K562 (cell line): Measurements from ENCODE around the gene XPR1. TPM values are rescaled to one million over a fixed set of nuclear protein-coding genes. Genes with fewer than 3 reads are reported as not detected.

Experiments used
- BACH1 ChIP-seq: fragments of 200-800 bp; sonication (Bioruptor generic); IDR thresholded peaks from 2 replicates; pipeline ENCODE4 v1.6.1; 2016; ENCODE audit warnings: missing genetic modification characterization, missing compliant biosample characterization
- BHLHE40 ChIP-seq: IDR thresholded peaks from 2 replicates; pipeline ENCODE4 v1.6.1; 2011; ENCODE audit warnings: low read length, improper control_type of control experiment
- ELF1 ChIP-seq: fragments of 200-800 bp; sonication (Bioruptor generic); IDR thresholded peaks from 2 replicates; pipeline ENCODE4 v1.6.1; 2016; ENCODE audit warnings: missing genetic modification characterization, missing compliant biosample characterization
- JUN ChIP-seq, 2 experiments: sonication (generic) in 1 of 2; formaldehyde crosslinking in 1 of 2; IDR thresholded peaks; 2 replicates each; pipeline versions ENCODE4 v1.6.1 to v1.8.0; 2012 to 2022; ENCODE audit warnings: borderline replicate concordance in 2 of 2, mild to moderate bottlenecking in 2 of 2, improper control_type of control experiment in 1 of 2, low read depth in 1 of 2, low read length in 1 of 2, missing genetic modification reagents in 1 of 2
- MYC ChIP-seq, 2 experiments: fragments of 250-450 bp in 1 of 2; sonication (Bioruptor Pico) in 1 of 2; IDR thresholded peaks; 2 replicates each; pipeline versions ENCODE4 v1.5.1 to v1.6.1; 2012 to 2021; ENCODE audit warnings: low read depth in 2 of 2, borderline replicate concordance in 1 of 2, improper control_type of control experiment in 1 of 2, low read length in 1 of 2, mild to moderate bottlenecking in 1 of 2, moderate library complexity in 1 of 2
- SRF ChIP-seq, 2 experiments: fragments of 250-450, 450-650 bp in 1 of 2; sonication (Bioruptor Pico) in 1 of 2; sonication (generic) in 1 of 2; formaldehyde crosslinking; IDR thresholded peaks; 2 replicates each; pipeline versions ENCODE4 v1.5.0 to v1.5.1; 2020 to 2022; ENCODE audit warnings: mild to moderate bottlenecking in 1 of 2, missing genetic modification reagents in 1 of 2
- ZNF639 ChIP-seq, 2 experiments: fragments of 200-800 bp in 1 of 2; sonication (Bioruptor generic) in 1 of 2; sonication (generic) in 1 of 2; formaldehyde crosslinking in 1 of 2; IDR thresholded peaks in 1 of 2; conservative IDR thresholded peaks in 1 of 2; 2 replicates each; pipeline versions ENCODE4 v1.5.0 to v1.6.1; 2016 to 2020; ENCODE audit warnings: missing compliant biosample characterization in 1 of 2, missing genetic modification characterization in 1 of 2, missing genetic modification reagents in 1 of 2
- polyA plus RNA-seq, 8 experiments: library from polyadenylated mRNA; depleted of rRNA in 4 of 8; stranded (reverse) in 5 of 8; unstranded in 3 of 8; fragments of >200 nt; fragmentation: Nextera tagmentation in 2 of 8; fragmentation: Illumina TruSeq in 1 of 8; extraction: Ambion mirVana in 2 of 8; extraction: Trizol in 1 of 8; gene quantifications; 2 replicates each; pipeline versions ENCODE4 v1.2.1 to v1.2.3, GENCODE V29; 2011 to 2014; ENCODE audit warnings: inconsistent platforms in 1 of 8, missing spikeins in 1 of 8
- total RNA-seq, 7 experiments: library from RNA; depleted of rRNA in 6 of 7; stranded (reverse); fragments of >200 nt in 6 of 7; fragmentation: Illumina TruSeq in 2 of 7; extraction: Trizol in 2 of 7; gene quantifications; 2 replicates each; pipeline versions ENCODE4 v1.2.1 to v1.2.3, GENCODE V29; 2011 to 2021; ENCODE audit warnings: low replicate concordance in 1 of 7
- TF ChIP-seq, protein P1 (sequence below), 3 experiments: fragments of 200-800 bp in 1 of 3; fragments of 250-450 bp in 1 of 3; fragments of 450-650 bp in 1 of 3; sonication (Bioruptor Pico) in 1 of 3; sonication (Bioruptor generic) in 1 of 3; formaldehyde crosslinking in 1 of 3; IDR thresholded peaks; 2 replicates each; pipeline versions ENCODE4 v1.6.1 to v1.8.0; 2016 to 2022; ENCODE audit warnings: mild to moderate bottlenecking in 2 of 3, missing genetic modification characterization in 2 of 3, missing compliant biosample characterization in 1 of 3, moderate library complexity in 1 of 3
- TF ChIP-seq, protein P2 (sequence below): fragments of 200-800 bp; sonication (Bioruptor generic); IDR thresholded peaks from 2 replicates; pipeline ENCODE4 v1.6.1; 2016; ENCODE audit warnings: missing genetic modification characterization, missing compliant biosample characterization
- TF ChIP-seq, protein P3 (sequence below): fragments of 450-650 bp; IDR thresholded peaks from 2 replicates; pipeline ENCODE4 v1.6.1; 2017; ENCODE audit warnings: antibody characterized with exemption, mild to moderate bottlenecking

XPR1 gene
- total and polyA plus RNA-seq, 9 of the 15 experiments (the other 6 are each of a cell fraction or from before 2014, with no cell fraction given), result 3.0 to 66.2 (median 38.6) TPM

DNA sequence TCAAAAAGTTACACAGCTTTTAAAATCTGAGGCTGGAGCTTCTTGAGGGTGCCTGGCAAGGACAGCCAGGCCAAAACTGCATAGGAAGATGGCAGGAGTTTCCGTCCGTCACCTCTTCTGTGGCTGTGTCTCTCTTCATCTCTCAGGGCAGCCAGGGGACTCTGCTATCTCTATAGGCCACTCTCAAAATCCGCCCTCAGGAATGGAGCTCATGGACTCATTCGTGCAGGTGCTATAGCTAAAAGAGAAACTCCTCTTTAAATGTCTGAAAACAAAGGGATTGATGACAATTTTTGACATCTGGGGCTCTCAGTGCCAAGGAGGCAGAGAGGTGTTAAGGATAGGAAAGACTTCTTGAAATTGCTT is 45.8 kb upstream of the XPR1 start (continued):
- TF ChIP-seq, protein P1, sequence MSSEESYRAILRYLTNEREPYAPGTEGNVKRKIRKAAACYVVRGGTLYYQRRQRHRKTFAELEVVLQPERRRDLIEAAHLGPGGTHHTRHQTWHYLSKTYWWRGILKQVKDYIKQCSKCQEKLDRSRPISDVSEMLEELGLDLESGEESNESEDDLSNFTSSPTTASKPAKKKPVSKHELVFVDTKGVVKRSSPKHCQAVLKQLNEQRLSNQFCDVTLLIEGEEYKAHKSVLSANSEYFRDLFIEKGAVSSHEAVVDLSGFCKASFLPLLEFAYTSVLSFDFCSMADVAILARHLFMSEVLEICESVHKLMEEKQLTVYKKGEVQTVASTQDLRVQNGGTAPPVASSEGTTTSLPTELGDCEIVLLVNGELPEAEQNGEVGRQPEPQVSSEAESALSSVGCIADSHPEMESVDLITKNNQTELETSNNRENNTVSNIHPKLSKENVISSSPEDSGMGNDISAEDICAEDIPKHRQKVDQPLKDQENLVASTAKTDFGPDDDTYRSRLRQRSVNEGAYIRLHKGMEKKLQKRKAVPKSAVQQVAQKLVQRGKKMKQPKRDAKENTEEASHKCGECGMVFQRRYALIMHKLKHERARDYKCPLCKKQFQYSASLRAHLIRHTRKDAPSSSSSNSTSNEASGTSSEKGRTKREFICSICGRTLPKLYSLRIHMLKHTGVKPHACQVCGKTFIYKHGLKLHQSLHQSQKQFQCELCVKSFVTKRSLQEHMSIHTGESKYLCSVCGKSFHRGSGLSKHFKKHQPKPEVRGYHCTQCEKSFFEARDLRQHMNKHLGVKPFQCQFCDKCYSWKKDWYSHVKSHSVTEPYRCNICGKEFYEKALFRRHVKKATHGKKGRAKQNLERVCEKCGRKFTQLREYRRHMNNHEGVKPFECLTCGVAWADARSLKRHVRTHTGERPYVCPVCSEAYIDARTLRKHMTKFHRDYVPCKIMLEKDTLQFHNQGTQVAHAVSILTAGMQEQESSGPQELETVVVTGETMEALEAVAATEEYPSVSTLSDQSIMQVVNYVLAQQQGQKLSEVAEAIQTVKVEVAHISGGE (CRISPR knock-in tag; IDR thresholded peaks at IDR 0.05), result peak in 1 of 3 experiments; percentile 45; a peak in 1 of 6 replicates
- TF ChIP-seq BACH1 (tag), result no peak
- no peak for TF ChIP-seq MYC (IDR thresholded peaks at IDR 0.05; ENCODE audit: low read depth, low read length)
- TF ChIP-seq MYC (CRISPR knock-in tag; IDR thresholded peaks at IDR 0.05; ENCODE audit: borderline replicate concordance, low read depth), result no peak
- no peak for TF ChIP-seq JUN (IDR thresholded peaks at IDR 0.05; ENCODE audit: borderline replicate concordance, low read depth, low read length)
- no peak for TF ChIP-seq JUN (CRISPR knock-in tag; IDR thresholded peaks at IDR 0.05; ENCODE audit: borderline replicate concordance)
- 0 out of 4 replicates have a peak, but pooled peaks of 1 of the 2 experiments have one; percentile 58 for TF ChIP-seq SRF (CRISPR knock-in tag; IDR thresholded peaks at IDR 0.05)
- no peak for TF ChIP-seq ZNF639 (CRISPR knock-in tag; conservative IDR thresholded peaks at IDR 0.05 in 1 of 2, IDR thresholded peaks at IDR 0.05 in 1 of 2)
- 0 out of 2 replicates have a peak, but pooled peaks have one; percentile 23 for TF ChIP-seq ELF1 (tag)
- TF ChIP-seq, protein P2, sequence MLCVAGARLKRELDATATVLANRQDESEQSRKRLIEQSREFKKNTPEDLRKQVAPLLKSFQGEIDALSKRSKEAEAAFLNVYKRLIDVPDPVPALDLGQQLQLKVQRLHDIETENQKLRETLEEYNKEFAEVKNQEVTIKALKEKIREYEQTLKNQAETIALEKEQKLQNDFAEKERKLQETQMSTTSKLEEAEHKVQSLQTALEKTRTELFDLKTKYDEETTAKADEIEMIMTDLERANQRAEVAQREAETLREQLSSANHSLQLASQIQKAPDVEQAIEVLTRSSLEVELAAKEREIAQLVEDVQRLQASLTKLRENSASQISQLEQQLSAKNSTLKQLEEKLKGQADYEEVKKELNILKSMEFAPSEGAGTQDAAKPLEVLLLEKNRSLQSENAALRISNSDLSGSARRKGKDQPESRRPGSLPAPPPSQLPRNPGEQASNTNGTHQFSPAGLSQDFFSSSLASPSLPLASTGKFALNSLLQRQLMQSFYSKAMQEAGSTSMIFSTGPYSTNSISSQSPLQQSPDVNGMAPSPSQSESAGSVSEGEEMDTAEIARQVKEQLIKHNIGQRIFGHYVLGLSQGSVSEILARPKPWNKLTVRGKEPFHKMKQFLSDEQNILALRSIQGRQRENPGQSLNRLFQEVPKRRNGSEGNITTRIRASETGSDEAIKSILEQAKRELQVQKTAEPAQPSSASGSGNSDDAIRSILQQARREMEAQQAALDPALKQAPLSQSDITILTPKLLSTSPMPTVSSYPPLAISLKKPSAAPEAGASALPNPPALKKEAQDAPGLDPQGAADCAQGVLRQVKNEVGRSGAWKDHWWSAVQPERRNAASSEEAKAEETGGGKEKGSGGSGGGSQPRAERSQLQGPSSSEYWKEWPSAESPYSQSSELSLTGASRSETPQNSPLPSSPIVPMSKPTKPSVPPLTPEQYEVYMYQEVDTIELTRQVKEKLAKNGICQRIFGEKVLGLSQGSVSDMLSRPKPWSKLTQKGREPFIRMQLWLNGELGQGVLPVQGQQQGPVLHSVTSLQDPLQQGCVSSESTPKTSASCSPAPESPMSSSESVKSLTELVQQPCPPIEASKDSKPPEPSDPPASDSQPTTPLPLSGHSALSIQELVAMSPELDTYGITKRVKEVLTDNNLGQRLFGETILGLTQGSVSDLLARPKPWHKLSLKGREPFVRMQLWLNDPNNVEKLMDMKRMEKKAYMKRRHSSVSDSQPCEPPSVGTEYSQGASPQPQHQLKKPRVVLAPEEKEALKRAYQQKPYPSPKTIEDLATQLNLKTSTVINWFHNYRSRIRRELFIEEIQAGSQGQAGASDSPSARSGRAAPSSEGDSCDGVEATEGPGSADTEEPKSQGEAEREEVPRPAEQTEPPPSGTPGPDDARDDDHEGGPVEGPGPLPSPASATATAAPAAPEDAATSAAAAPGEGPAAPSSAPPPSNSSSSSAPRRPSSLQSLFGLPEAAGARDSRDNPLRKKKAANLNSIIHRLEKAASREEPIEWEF (CRISPR knock-in tag), result no peak
- TF ChIP-seq, protein P3, sequence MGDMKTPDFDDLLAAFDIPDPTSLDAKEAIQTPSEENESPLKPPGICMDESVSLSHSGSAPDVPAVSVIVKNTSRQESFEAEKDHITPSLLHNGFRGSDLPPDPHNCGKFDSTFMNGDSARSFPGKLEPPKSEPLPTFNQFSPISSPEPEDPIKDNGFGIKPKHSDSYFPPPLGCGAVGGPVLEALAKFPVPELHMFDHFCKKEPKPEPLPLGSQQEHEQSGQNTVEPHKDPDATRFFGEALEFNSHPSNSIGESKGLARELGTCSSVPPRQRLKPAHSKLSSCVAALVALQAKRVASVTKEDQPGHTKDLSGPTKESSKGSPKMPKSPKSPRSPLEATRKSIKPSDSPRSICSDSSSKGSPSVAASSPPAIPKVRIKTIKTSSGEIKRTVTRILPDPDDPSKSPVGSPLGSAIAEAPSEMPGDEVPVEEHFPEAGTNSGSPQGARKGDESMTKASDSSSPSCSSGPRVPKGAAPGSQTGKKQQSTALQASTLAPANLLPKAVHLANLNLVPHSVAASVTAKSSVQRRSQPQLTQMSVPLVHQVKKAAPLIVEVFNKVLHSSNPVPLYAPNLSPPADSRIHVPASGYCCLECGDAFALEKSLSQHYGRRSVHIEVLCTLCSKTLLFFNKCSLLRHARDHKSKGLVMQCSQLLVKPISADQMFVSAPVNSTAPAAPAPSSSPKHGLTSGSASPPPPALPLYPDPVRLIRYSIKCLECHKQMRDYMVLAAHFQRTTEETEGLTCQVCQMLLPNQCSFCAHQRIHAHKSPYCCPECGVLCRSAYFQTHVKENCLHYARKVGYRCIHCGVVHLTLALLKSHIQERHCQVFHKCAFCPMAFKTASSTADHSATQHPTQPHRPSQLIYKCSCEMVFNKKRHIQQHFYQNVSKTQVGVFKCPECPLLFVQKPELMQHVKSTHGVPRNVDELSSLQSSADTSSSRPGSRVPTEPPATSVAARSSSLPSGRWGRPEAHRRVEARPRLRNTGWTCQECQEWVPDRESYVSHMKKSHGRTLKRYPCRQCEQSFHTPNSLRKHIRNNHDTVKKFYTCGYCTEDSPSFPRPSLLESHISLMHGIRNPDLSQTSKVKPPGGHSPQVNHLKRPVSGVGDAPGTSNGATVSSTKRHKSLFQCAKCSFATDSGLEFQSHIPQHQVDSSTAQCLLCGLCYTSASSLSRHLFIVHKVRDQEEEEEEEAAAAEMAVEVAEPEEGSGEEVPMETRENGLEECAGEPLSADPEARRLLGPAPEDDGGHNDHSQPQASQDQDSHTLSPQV, result peak; percentile 65
- no peak for TF ChIP-seq BHLHE40
